HEK293 (cell line): ENCODE results near the gene NRBF2.

Experiments
- CTCF ChIA-PET: fragments of 350-600 bp; formaldehyde crosslinking; extraction: SDS; loops from one replicate; lab custom pipeline; 2021; ENCODE audit warnings: antibody characterized with exemption; lab: Yijun Ruan, JAX
- POLR2A ChIA-PET: fragments of 300-600 bp; formaldehyde crosslinking; extraction: SDS; loops from one replicate; lab custom pipeline; 2020; ENCODE audit warnings: antibody characterized with exemption, inconsistent platforms; lab: Yijun Ruan, JAX
- H3K27ac ChIP-seq: fragments of 200-500 bp; sonication (Bioruptor generic); 2 replicates; pipeline ENCODE4 v1.5.1; 2014; ENCODE audit warnings: low read depth, low read length, control low read depth, inconsistent platforms; ENCODE audit errors: extremely low read depth
- H3K36me3 ChIP-seq, 2 experiments: fragments of 200-500 bp in 1 of 2; sonication (Bioruptor generic) in 1 of 2; 1 replicate in 1 of 2; 2 replicates in 1 of 2; pipeline ENCODE4 v1.5.1; 2014 to 2017; ENCODE audit warnings: inconsistent platforms in 2 of 2, low read length in 2 of 2; ENCODE audit not compliant: control insufficient read depth in 2 of 2, insufficient read depth in 1 of 2
- H3K4me1 ChIP-seq: fragments of 200-500 bp; sonication (Bioruptor generic); 2 replicates; pipeline ENCODE4 v1.5.1; 2014; ENCODE audit warnings: mild to moderate bottlenecking, low read length, inconsistent platforms; ENCODE audit not compliant: control insufficient read depth, insufficient read depth
- H3K4me3 ChIP-seq: 2 replicates; pipeline ENCODE4 v1.5.1; 2011; ENCODE audit warnings: low read depth, mild to moderate bottlenecking, control low read depth, low read length, moderate library complexity
- H3K9me3 ChIP-seq: fragments of 200-500 bp; sonication (Bioruptor generic); 2 replicates; pipeline ENCODE4 v1.5.1; 2014; ENCODE audit warnings: low read depth, low read length, inconsistent platforms; ENCODE audit not compliant: control insufficient read depth, insufficient read depth
- HOXA7 ChIP-seq: sonication (generic); formaldehyde crosslinking; IDR thresholded peaks from 2 replicates; pipeline ENCODE4 v1.8.1; 2022; ENCODE audit warnings: missing genetic modification reagents, borderline replicate concordance
- IKZF3 ChIP-seq: fragments of 450-650 bp; IDR thresholded peaks from 2 replicates; pipeline ENCODE4 v1.5.0; 2018; ENCODE audit warnings: missing biosample characterization, mild to moderate bottlenecking, missing genetic modification characterization, moderate library complexity
- MZF1 ChIP-seq: fragments of 450-650 bp; formaldehyde crosslinking; IDR thresholded peaks from 2 replicates; pipeline ENCODE4 v1.5.1; 2017; ENCODE audit warnings: missing biosample characterization, missing genetic modification characterization, borderline replicate concordance
- PBX3 ChIP-seq: sonication (generic); formaldehyde crosslinking; IDR thresholded peaks from 2 replicates; pipeline ENCODE4 v1.8.1; 2022; ENCODE audit warnings: mild to moderate bottlenecking, moderate library complexity, missing genetic modification reagents
- PRDM2 ChIP-seq: fragments of 450-650 bp; formaldehyde crosslinking; IDR thresholded peaks from 2 replicates; pipeline ENCODE4 v1.5.1; 2016; ENCODE audit warnings: missing biosample characterization, missing genetic modification characterization, borderline replicate concordance
- PRDM4 ChIP-seq: fragments of 450-650 bp; formaldehyde crosslinking; IDR thresholded peaks from 2 replicates; pipeline ENCODE4 v1.5.1; 2017; ENCODE audit warnings: missing biosample characterization, missing genetic modification characterization
- ZBTB26 ChIP-seq: fragments of 450-650 bp; formaldehyde crosslinking; optimal IDR thresholded peaks from 2 replicates; pipeline ENCODE3; 2016; ENCODE audit warnings: missing biosample characterization, mild to moderate bottlenecking, missing genetic modification characterization
- ZFP3 ChIP-seq: fragments of 450-650 bp; formaldehyde crosslinking; IDR thresholded peaks from 2 replicates; pipeline ENCODE4 v1.5.1; 2016; ENCODE audit warnings: low read depth, missing biosample characterization, missing genetic modification characterization
- ZNF121 ChIP-seq: fragments of 450-650 bp; formaldehyde crosslinking; IDR thresholded peaks from 2 replicates; pipeline ENCODE4 v1.5.1; 2016; ENCODE audit warnings: missing biosample characterization, missing genetic modification characterization
- ZNF133 ChIP-seq: fragments of 450-650 bp; formaldehyde crosslinking; IDR thresholded peaks from 2 replicates; pipeline ENCODE4 v1.5.1; 2016; ENCODE audit warnings: missing biosample characterization, missing genetic modification characterization
- ZNF2 ChIP-seq: fragments of 450-650 bp; formaldehyde crosslinking; IDR thresholded peaks from 2 replicates; pipeline ENCODE4 v1.5.1; 2016; ENCODE audit warnings: missing biosample characterization, missing genetic modification characterization
- ZNF223 ChIP-seq: fragments of 450-650 bp; formaldehyde crosslinking; IDR thresholded peaks from 2 replicates; pipeline ENCODE4 v1.5.1; 2016; ENCODE audit warnings: missing biosample characterization, missing genetic modification characterization
- ZNF280D ChIP-seq: fragments of 450-650 bp; formaldehyde crosslinking; IDR thresholded peaks from 2 replicates; pipeline ENCODE4 v1.5.1; 2016; ENCODE audit warnings: missing biosample characterization, missing genetic modification characterization
- ZNF354C ChIP-seq: fragments of 450-650 bp; formaldehyde crosslinking; IDR thresholded peaks from 2 replicates; pipeline ENCODE4 v1.5.1; 2016; ENCODE audit warnings: missing biosample characterization, missing genetic modification characterization, low read depth, borderline replicate concordance
- ZNF391 ChIP-seq: fragments of 450-650 bp; formaldehyde crosslinking; IDR thresholded peaks from 2 replicates; pipeline ENCODE4 v1.5.1; 2016; ENCODE audit warnings: low read depth, missing biosample characterization, missing genetic modification characterization, borderline replicate concordance
- ZNF433 ChIP-seq: fragments of 450-650 bp; formaldehyde crosslinking; IDR thresholded peaks from 2 replicates; pipeline ENCODE4 v1.5.1; 2016; ENCODE audit warnings: missing biosample characterization, missing genetic modification characterization, low read depth
- ZNF514 ChIP-seq: fragments of 450-650 bp; formaldehyde crosslinking; IDR thresholded peaks from 2 replicates; pipeline ENCODE4 v1.5.1; 2016; ENCODE audit warnings: missing biosample characterization, missing genetic modification characterization
- ZNF558 ChIP-seq: fragments of 450-650 bp; formaldehyde crosslinking; IDR thresholded peaks from 2 replicates; pipeline ENCODE4 v1.5.1; 2016; ENCODE audit warnings: missing biosample characterization, missing genetic modification characterization
- ZNF624 ChIP-seq: fragments of 450-650 bp; formaldehyde crosslinking; IDR thresholded peaks from 2 replicates; pipeline ENCODE4 v1.5.1; 2017; ENCODE audit warnings: missing biosample characterization, missing genetic modification characterization
- ZNF701 ChIP-seq: fragments of 450-650 bp; formaldehyde crosslinking; IDR thresholded peaks from 2 replicates; pipeline ENCODE4 v1.5.1; 2016; ENCODE audit warnings: missing biosample characterization, missing genetic modification characterization
- ZNF791 ChIP-seq: fragments of 450-650 bp; formaldehyde crosslinking; IDR thresholded peaks from 2 replicates; pipeline ENCODE4 v1.5.1; 2016; ENCODE audit warnings: missing biosample characterization, missing genetic modification characterization
- ZNF792 ChIP-seq: fragments of 450-650 bp; formaldehyde crosslinking; IDR thresholded peaks from 2 replicates; pipeline ENCODE4 v1.5.1; 2016; ENCODE audit warnings: missing biosample characterization, missing genetic modification characterization
- ZNF837 ChIP-seq: fragments of 450-650 bp; formaldehyde crosslinking; IDR thresholded peaks from 2 replicates; pipeline ENCODE4 v1.5.1; 2016; ENCODE audit warnings: missing biosample characterization, missing genetic modification characterization

NRBF2 gene

GRCh38 chr10:63164166-63164623 lies 31.1 kb downstream of the NRBF2 start (continued):
- TF ChIP-seq IKZF3 (tag by site-specific recombination) (no peak), ZNF280D (tag by site-specific recombination) (no peak)
- TF ChIP-seq, all 188 proteins: peak for 0

GRCh38 chr10:63165249-63165648 lies 32.1 kb downstream of the NRBF2 start:
- CTCF ChIA-PET, result interaction anchor here (0.7 to 6.9 kb wide), 7 partner anchors 16 to 603 kb away, joined by 3 to 75 read pairs (median 3); no protein-coding TSS in a partner anchor
- TF ChIP-seq ZNF223 (tag by site-specific recombination) (no peak), ZNF2 (tag by site-specific recombination) (no peak), ZNF121 (tag by site-specific recombination) (no peak), PRDM2 (no peak), ZFP3 (tag by site-specific recombination) (no peak), HOXA7 (CRISPR knock-in tag) (no peak), PRDM4 (tag by site-specific recombination) (no peak), ZNF558 (tag by site-specific recombination) (peak; percentile 69), MZF1 (no peak; the same call in 1 of the 2 replicates), ZNF624 (tag by site-specific recombination) (no peak), ZNF133 (tag by site-specific recombination) (no peak), ZNF391 (no peak), ZNF354C (tag by site-specific recombination) (peak; percentile 59; the same call in 1 of the 2 replicates), ZBTB26 (tag by site-specific recombination) (no peak), ZNF433 (peak; percentile 67), ZNF792 (tag by site-specific recombination) (no peak), ZNF701 (tag by site-specific recombination) (no peak), ZNF837 (tag by site-specific recombination) (no peak), ZNF791 (no peak), ZNF514 (no peak), PBX3 (CRISPR knock-in tag) (no peak)

More at GRCh38 chr10:63165249-63165648, 32.1 kb downstream of the NRBF2 start:
- peaks cover 0 to 35% of the 10 kb centered on the region in 2 experiments; a peak in 1 of 3 replicates for H3K36me3 ChIP-seq
- no peaks in the 10 kb centered on the region for H3K9me3 ChIP-seq
- peaks cover 8% of the 10 kb centered on the region for H3K4me1 ChIP-seq
- POLR2A ChIA-PET, result no interaction called here
- no peak overlapping the region for H3K4me3 ChIP-seq
- no peak overlapping the region for H3K27ac ChIP-seq
